ENCODE results near the gene OR5D13. TPM values are rescaled to one million over a fixed set of nuclear protein-coding genes. Genes with fewer than 3 reads are reported as not detected.

The OR5D13 gene
- total RNA-seq, 4 donors from 2014 or later: not detected

DNA sequence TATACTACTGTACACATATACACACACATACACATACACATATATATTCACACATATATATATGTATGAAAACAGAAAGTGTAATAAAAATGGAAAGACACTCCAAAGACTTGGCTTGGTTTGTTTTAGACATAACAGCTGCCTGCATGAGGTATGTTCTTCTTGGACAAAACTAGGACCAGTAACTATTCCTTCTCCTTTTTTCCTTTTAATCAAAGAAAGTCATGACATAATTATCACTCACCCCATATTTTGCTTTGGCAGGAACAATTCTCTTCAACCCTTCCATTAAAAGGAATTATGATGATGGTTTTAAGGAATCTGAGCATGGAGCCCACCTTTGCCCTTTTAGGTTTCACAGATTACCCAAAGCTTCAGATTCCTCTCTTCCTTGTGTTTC is 22.0 kb downstream of the OR5D13 start, which contains the start of gene OR5D14:
Gene OR5D14, plus strand, starts transcription at position 301 of the 400 bp plus-strand sequence. Its CDS starts 0 bp downstream, at position 301.
- H3K27me3 ChIP-seq: no peaks in the 10 kb centered on the region
- H3K36me3 ChIP-seq: no peaks in the 10 kb centered on the region
- no peaks in the 10 kb centered on the region for H3K9me3 ChIP-seq
- H3K4me1 ChIP-seq: no peaks in the 10 kb centered on the region
- TF ChIP-seq POLR2AphosphoS5 (IDR thresholded peaks at IDR 0.05) (no peak), POLR2A (IDR thresholded peaks at IDR 0.05) (no peak), EP300 (IDR thresholded peaks at IDR 0.05) (no peak)
- TF ChIP-seq, protein P1, sequence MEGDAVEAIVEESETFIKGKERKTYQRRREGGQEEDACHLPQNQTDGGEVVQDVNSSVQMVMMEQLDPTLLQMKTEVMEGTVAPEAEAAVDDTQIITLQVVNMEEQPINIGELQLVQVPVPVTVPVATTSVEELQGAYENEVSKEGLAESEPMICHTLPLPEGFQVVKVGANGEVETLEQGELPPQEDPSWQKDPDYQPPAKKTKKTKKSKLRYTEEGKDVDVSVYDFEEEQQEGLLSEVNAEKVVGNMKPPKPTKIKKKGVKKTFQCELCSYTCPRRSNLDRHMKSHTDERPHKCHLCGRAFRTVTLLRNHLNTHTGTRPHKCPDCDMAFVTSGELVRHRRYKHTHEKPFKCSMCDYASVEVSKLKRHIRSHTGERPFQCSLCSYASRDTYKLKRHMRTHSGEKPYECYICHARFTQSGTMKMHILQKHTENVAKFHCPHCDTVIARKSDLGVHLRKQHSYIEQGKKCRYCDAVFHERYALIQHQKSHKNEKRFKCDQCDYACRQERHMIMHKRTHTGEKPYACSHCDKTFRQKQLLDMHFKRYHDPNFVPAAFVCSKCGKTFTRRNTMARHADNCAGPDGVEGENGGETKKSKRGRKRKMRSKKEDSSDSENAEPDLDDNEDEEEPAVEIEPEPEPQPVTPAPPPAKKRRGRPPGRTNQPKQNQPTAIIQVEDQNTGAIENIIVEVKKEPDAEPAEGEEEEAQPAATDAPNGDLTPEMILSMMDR (IDR thresholded peaks at IDR 0.05): no peak
- ATAC-seq: no peak
- H3K4me3 ChIP-seq: no peak within 1 kb of the TSS
- H3K27ac ChIP-seq: no peak within 1 kb of the TSS

DNA sequence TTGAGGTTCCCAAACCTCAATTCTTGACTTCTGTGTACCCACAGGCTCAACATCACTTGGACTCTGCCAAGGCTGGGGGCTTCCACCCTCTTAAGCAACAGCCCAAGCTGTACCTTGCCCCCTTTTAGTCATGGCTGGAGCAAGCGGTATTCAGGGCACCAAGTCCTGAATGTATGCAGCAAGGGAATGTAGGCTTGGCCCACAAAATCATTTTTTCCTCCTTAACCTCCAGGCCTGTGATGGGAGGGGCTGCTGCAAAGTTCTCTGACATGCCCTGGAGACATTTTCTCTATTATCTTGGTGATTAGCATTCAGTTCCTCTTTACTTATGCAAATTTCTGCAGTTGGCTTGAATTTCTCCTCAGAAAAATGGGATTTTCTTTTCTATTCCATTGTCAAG is 33.0 kb downstream of the OR5D13 start:
- Histone ChIP-seq H3K9me3 (peaks cover 0 to 10% (median 0%) of the 10 kb centered on the region in 3 donors), H3K4me1 (no peaks in the 10 kb centered on the region), H3K4me3 (no peak overlapping the region), H3K27me3 (no peaks in the 10 kb centered on the region), H3K36me3 (no peaks in the 10 kb centered on the region), H3K27ac (no peak overlapping the region)
- no peak for ATAC-seq
- TF ChIP-seq POLR2A (IDR thresholded peaks at IDR 0.05) (no peak), POLR2AphosphoS5 (IDR thresholded peaks at IDR 0.05) (no peak), EP300 (IDR thresholded peaks at IDR 0.05) (no peak)
- TF ChIP-seq, protein P1 (IDR thresholded peaks at IDR 0.05): no peak
- 80% methylated on average over 1 of the region's 1 CpG; no CpG with 5 or more reads in 1 of the 2 donors for WGBS, 2 donors (ENCODE audit: low coverage in 1 of 2)

DNA sequence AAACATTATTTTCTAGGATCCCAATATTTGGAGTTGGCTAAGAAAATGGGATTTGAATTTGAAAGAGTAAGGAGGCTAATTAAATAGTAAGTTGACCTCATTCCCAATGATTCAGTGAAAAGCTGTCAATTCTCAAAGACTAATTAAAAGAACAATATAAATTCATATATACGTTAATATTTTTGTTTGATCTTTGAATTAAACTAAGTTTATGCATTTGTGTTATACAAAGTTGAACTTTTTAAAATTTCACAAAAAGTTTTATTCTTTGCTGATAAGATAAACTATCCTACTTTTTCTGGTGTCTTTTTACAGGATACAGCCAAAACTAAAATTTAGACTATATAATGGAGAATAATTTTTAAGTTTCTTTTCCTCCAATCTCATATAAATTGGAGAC is 37.8 kb downstream of the OR5D13 start, which contains the start of gene OR5L1:
Gene OR5L1, plus strand, starts transcription at position 301 of the 400 bp plus-strand sequence. CDS start 100 bp downstream, outside the sequence.
- no peak for ATAC-seq
- Histone ChIP-seq H3K27ac (no peak within 1 kb of the TSS), H3K4me3 (no peak within 1 kb of the TSS), H3K27me3 (no peaks in the 10 kb centered on the region), H3K36me3 (no peaks in the 10 kb centered on the region), H3K4me1 (no peaks in the 10 kb centered on the region), H3K9me3 (peaks cover 0 to 7% (median 0%) of the 10 kb centered on the region in 3 donors)
- TF ChIP-seq, protein P1 (IDR thresholded peaks at IDR 0.05): no peak
- TF ChIP-seq EP300 (IDR thresholded peaks at IDR 0.05) (no peak), POLR2AphosphoS5 (IDR thresholded peaks at IDR 0.05) (no peak)
- 58 to 82% methylated on average over 1 of the region's 1 CpG for WGBS, 2 donors (ENCODE audit: low coverage in 1 of 2)

DNA sequence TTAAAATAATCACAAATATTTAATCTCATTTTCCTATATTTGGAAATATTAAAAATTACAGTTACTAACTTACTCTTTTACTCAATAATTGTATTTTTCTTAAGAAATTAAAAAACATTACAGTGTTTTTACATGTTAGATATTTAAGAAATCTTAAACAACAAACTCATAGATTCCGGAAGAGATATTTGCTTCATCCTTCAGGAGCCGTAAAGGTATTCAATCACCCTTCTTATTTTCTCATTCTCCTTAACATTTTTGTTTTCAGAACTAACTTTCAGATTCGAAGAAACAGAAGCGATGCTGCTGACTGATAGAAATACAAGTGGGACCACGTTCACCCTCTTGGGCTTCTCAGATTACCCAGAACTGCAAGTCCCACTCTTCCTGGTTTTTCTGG is 46.1 kb downstream of the OR5D13 start, which contains the start of gene OR5D18:
Gene OR5D18, plus strand, starts transcription at position 301 of the 400 bp plus-strand sequence. Its CDS starts 0 bp downstream, at position 301.
- WGBS, 2 donors (ENCODE audit: low coverage in 1 of 2): 72 to 81% methylated on average over 5 of the region's 5 CpGs
- no peak for ATAC-seq
- H3K9me3 ChIP-seq: peaks cover 0 to 3% (median 0%) of the 10 kb centered on the region in 3 donors
- H3K4me3 ChIP-seq: no peak within 1 kb of the TSS
- no peak for TF ChIP-seq POLR2A (IDR thresholded peaks at IDR 0.05)
- TF ChIP-seq, protein P1 (IDR thresholded peaks at IDR 0.05): no peak
- H3K36me3 ChIP-seq: no peaks in the 10 kb centered on the region
- no peaks in the 10 kb centered on the region for H3K4me1 ChIP-seq
- no peak within 1 kb of the TSS for H3K27ac ChIP-seq
- no peaks in the 10 kb centered on the region for H3K27me3 ChIP-seq

Other genes starting within 250 kb of the OR5D13 start
- not detected for gene OR4C15, start 219.0 kb upstream of the OR5D13 start, total RNA-seq
- not detected for gene OR4C16, start 201.3 kb upstream of the OR5D13 start, total RNA-seq
- gene OR4C11, start 165.8 kb upstream of the OR5D13 start, total RNA-seq: not detected
- not detected for gene OR4P4, start 138.3 kb upstream of the OR5D13 start, total RNA-seq
- not detected for gene OR4S2, start 125.1 kb upstream of the OR5D13 start, total RNA-seq
- not detected for gene OR4C6, start 111.2 kb upstream of the OR5D13 start, total RNA-seq
- under 1 TPM in 1 of 4 donors, not detected in 3; 0.89 TPM for gene OR5D14, start 22.1 kb downstream of the OR5D13 start, total RNA-seq
- not detected for gene OR5L1, start 37.9 kb downstream of the OR5D13 start, total RNA-seq
- not detected for gene OR5D18, start 46.2 kb downstream of the OR5D13 start, total RNA-seq
- gene OR5L2, start 53.8 kb downstream of the OR5D13 start, total RNA-seq: not detected
- not detected for gene OR5D16, start 65.3 kb downstream of the OR5D13 start, total RNA-seq
- not detected for gene TRIM51, start 109.9 kb downstream of the OR5D13 start, total RNA-seq
- not detected for gene OR5W2, start 141.1 kb downstream of the OR5D13 start, total RNA-seq
- not detected for gene OR5I1, start 163.0 kb downstream of the OR5D13 start, total RNA-seq
- gene OR10AG1, start 196.5 kb downstream of the OR5D13 start, total RNA-seq: not detected
- not detected for gene OR5F1, start 221.2 kb downstream of the OR5D13 start, total RNA-seq